H1 (cell line): Measurements from ENCODE around the gene PTPRJ.
A peak's percentile ranks its signal among the peaks of the same experiment; 100 is the strongest.

Experiments
- POLR2A ChIP-seq, 2 experiments: IDR thresholded peaks; 1 replicate in 1 of 2; 2 replicates in 1 of 2; pipeline ENCODE4 v1.6.1; 2011; ENCODE audit warnings: low read depth in 2 of 2, low read length in 2 of 2, mild to moderate bottlenecking in 2 of 2; ENCODE audit errors: control extremely low read depth in 1 of 2
- TF ChIP-seq, protein P1 (sequence below), 3 experiments: IDR thresholded peaks; 1 replicate in 2 of 3; 2 replicates in 1 of 3; pipeline versions ENCODE4 v1.5.1 to v1.6.1; 2011; ENCODE audit warnings: low read length in 3 of 3, mild to moderate bottlenecking in 3 of 3, inconsistent platforms in 2 of 3, low read depth in 1 of 3, moderate library complexity in 1 of 3; ENCODE audit not compliant: insufficient read depth in 1 of 3; ENCODE audit errors: control extremely low read depth in 1 of 3

DNA sequence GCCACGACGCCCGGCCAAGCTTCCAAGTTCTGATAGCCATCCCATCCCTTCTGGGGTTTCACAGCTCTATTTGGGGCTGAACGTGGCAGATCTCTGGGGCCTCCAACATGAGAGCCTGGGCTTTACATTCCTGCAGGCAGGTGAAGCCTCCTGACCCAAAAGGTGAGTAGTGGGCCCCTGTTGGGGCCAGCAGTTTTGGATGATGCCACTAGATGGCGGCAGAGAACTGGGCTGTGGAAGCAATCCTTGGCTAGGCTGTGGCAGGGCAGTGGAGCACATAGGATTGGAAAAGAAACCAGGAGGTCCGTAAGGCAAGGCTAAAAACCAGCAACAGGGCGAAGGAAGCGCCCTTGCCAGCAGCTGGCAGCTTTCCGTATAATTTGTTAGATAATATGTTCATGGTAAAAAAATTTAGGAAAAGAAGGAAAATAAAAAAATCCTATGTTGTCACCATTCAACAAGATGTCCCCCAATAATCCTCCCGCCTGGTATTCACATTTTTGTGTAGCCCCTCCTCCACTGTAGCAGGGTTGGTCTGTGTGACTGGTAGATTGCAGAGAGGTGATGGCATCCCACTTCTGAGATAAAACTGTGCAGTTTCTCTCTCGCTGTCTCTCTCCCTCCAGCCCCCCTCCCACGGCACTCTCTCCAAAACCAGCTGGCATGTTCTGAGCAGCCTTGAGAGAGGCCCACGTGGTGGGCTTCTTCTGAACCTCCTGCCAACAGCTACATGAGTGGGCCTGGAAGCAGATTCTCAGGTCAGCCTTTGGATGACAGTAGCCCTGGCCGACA, 192.7 kb downstream of the PTPRJ start:
- TF ChIP-seq, protein P1, sequence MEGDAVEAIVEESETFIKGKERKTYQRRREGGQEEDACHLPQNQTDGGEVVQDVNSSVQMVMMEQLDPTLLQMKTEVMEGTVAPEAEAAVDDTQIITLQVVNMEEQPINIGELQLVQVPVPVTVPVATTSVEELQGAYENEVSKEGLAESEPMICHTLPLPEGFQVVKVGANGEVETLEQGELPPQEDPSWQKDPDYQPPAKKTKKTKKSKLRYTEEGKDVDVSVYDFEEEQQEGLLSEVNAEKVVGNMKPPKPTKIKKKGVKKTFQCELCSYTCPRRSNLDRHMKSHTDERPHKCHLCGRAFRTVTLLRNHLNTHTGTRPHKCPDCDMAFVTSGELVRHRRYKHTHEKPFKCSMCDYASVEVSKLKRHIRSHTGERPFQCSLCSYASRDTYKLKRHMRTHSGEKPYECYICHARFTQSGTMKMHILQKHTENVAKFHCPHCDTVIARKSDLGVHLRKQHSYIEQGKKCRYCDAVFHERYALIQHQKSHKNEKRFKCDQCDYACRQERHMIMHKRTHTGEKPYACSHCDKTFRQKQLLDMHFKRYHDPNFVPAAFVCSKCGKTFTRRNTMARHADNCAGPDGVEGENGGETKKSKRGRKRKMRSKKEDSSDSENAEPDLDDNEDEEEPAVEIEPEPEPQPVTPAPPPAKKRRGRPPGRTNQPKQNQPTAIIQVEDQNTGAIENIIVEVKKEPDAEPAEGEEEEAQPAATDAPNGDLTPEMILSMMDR (IDR thresholded peaks at IDR 0.05; ENCODE audit: control extremely low read depth in 1 of 3, insufficient read depth in 1 of 3, low read depth in 1 of 3, low read length in 3 of 3) = peak; percentile 90 to 94 (median 92)
- TF ChIP-seq POLR2A (IDR thresholded peaks at IDR 0.05; ENCODE audit: control extremely low read depth in 1 of 2, low read depth in 2 of 2, low read length in 2 of 2) = no peak
